ENCODE measurements around the gene GPRC5D.

The GPRC5D gene

DNA sequence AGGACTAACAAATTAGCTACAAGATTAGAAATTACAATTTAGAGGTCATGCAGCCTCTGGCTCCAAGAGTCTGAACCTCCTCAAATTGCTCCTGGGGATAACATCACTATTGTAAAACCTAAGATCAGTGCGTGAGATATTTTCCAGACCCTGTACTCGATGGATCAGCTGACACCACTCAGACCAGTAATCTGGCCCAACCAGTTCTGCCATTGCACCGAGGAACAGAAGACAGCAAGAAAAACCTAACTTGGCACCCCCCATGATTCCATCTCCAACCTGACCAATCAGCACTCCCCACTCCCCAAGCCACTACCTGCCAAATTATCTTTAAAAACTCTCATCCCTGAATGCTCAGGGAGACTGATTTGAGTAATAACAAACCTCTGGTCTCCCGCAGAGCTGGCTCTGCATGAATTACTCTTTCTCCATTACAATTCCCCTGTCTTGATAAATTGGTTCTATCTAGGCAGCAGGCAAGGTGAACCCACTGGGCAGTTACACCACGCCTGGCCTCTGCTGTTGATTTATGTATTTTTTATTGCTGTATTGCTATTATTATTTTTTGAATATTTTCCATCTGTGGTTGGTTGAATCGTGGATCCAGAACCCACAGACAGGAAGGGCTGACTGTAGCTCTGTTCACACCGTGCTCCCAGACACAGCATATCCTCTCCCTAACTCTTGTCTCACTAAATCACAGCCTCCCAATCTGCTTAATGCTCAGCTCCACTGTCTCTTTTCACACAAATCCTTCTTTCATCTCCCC is 38.9 kb upstream of the GPRC5D start:
- Histone ChIP-seq H3K9ac (ENCODE audit: low read depth, low read length) (no peak overlapping the region), H3K4me1 (ENCODE audit: insufficient read depth, low read length) (peaks cover 11% of the 10 kb centered on the region), H3K36me3 (ENCODE audit: insufficient read depth, low read length) (peaks cover 8% of the 10 kb centered on the region), H3K9me3 (ENCODE audit: control insufficient read depth, insufficient read depth, low read length) (no peaks in the 10 kb centered on the region)

- H3K36me3 ChIP-seq (ENCODE audit: insufficient read depth, low read length), result peaks cover 8% of the 10 kb centered on the region
- H3K4me1 ChIP-seq (ENCODE audit: insufficient read depth, low read length), result peaks cover 8% of the 10 kb centered on the region
- no peaks in the 10 kb centered on the region for H3K9me3 ChIP-seq (ENCODE audit: control insufficient read depth, insufficient read depth, low read length)
- no peak overlapping the region for H3K9ac ChIP-seq (ENCODE audit: low read depth, low read length)
Observed at GRCh38 chr12:12987421-12987820, 35.5 kb upstream of the GPRC5D start.

DNA sequence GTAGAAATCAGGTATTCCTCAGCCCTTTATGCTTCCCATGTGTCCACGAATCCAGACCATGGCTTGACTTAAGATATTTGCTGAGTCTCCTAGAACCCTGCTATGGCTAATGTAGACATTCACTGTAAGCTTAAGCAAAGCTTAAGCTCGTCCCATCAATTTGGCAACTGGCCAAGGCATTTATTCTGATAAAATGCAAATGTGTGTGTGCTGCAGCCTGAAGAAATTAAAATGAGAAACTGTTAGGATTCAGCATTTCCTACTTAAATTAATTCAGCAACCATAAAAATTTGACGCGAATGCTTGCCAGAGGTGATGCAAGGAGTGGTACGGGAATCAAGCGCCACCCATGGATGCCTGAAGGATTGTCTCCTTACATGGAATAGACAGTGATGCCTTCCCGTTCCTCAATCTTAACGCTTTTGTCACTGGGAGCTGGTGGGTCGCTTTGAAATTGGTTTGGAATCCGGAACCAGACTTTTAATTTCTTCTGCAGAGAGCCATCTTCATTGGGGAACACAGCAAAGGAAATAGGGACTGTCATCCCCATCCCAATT is 34.9 kb upstream of the GPRC5D start:
- Histone ChIP-seq H3K36me3 (ENCODE audit: insufficient read depth, low read length) (peaks cover 8% of the 10 kb centered on the region), H3K4me1 (ENCODE audit: insufficient read depth, low read length) (peaks cover 8% of the 10 kb centered on the region), H3K9me3 (ENCODE audit: control insufficient read depth, insufficient read depth, low read length) (no peaks in the 10 kb centered on the region), H3K9ac (ENCODE audit: low read depth, low read length) (no peak overlapping the region)

DNA sequence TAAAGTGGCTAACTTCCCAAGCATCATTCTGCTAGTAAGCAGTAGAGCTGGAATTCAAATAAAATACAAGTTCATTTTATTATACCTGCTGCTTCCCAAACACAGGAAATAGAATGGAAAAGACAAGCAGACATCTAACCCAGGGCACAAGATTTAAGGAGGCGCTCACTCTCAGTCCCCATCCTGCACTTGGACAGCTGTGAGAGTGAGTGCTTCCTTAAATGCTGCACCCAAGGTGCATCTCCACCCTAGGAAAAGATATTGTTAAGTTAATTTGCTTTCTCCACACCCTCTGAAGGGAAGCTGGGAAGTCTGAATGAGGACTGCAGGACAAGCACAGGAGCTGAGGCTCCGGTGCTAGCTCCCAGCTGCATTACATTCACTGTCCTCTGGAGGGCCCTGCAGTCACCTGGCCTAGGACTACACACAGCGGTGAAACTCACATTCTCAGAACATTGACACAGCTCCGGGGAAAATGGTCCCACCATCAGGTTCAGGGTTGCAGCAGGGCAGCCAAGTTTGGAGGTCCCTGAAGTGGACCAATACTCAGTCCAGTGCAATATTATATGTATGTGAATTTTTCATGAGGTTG is 33.9 kb upstream of the GPRC5D start:
- H3K4me1 ChIP-seq (ENCODE audit: insufficient read depth, low read length), result peaks cover under 1% of the 10 kb centered on the region; the same call in 1 of the 2 replicates
- no peak overlapping the region for H3K9ac ChIP-seq (ENCODE audit: low read depth, low read length)
- peaks cover 8% of the 10 kb centered on the region for H3K36me3 ChIP-seq (ENCODE audit: insufficient read depth, low read length)
- no peaks in the 10 kb centered on the region for H3K9me3 ChIP-seq (ENCODE audit: control insufficient read depth, insufficient read depth, low read length)

DNA sequence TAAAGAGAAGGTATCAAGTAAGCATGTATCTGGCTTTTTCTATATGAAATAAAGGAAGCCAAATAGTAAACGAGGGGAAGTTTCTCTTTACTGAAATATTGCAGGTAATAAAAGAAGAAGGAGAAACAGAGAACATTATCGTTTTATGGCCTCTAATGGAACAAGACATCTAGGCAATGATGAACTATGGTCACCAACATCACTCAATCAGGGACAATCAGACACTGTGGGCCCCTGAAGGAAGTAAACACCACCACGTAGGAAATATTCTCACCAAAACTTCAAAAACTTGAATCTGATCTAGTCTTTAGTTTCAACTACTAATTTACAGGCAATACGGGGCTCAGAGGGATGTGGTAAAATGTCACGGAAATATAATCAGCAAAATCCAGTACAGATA is 32.2 kb upstream of the GPRC5D start:
- Histone ChIP-seq H3K9ac (ENCODE audit: low read depth, low read length) (no peak overlapping the region), H3K36me3 (ENCODE audit: insufficient read depth, low read length) (peaks cover 10% of the 10 kb centered on the region), H3K9me3 (ENCODE audit: control insufficient read depth, insufficient read depth, low read length) (no peaks in the 10 kb centered on the region), H3K4me1 (ENCODE audit: insufficient read depth, low read length) (peaks cover 7% of the 10 kb centered on the region; the same call in 1 of the 2 replicates)

DNA sequence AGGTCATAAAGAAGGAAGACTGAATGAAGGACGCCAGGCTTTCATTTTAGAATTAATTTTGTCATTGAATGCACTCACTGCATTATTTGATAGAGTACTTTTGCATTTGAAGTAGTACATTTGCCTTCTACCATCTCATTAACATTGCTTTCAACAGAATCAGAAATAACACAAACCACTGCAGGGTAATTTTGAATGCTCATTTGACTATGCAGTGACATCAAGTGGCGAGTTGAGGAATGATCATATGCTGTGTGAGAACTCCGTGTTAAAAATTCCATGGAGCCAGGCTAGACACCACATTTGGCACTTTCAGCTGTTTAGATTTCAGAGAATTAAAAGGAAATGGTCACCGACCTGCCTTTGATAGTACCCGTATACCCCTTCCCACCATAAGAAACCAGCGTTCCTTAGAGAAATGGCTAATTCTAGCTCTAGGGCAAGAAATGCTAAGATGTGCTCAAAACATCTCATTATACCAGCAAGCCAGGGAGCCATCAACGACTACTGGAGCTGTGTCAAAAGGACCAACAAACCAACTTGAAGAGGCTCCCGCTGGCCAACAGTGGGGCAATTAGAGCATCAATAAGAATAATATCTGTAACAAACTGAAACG is 31.6 kb upstream of the GPRC5D start:
- Histone ChIP-seq H3K9me3 (ENCODE audit: control insufficient read depth, insufficient read depth, low read length) (no peaks in the 10 kb centered on the region), H3K4me1 (ENCODE audit: insufficient read depth, low read length) (peaks cover 7% of the 10 kb centered on the region; the same call in 1 of the 2 replicates), H3K9ac (ENCODE audit: low read depth, low read length) (no peak overlapping the region), H3K36me3 (ENCODE audit: insufficient read depth, low read length) (peaks cover 10% of the 10 kb centered on the region)

DNA sequence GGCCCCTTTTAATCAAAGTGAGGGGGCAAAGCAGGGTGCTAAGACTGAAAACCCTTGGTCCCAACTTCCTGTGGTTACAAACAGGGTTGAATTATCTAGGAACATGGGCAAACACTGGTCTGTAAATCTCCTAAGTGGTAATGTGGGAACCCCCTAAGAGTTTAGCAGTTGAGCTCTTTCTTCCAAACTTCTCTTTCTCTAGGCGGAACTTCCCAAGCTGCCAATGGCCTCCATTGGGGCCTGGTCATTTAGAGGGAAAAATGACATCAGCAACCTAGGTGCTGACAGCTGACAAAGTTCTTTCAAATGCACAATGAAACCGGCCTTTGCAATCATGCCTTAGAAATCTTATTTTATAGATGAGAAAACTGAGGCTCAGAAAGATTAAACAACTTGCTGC is 30.4 kb upstream of the GPRC5D start:
- peaks cover 7% of the 10 kb centered on the region; the same call in 1 of the 2 replicates for H3K4me1 ChIP-seq (ENCODE audit: insufficient read depth, low read length)
- H3K9me3 ChIP-seq (ENCODE audit: control insufficient read depth, insufficient read depth, low read length), result no peaks in the 10 kb centered on the region
- H3K36me3 ChIP-seq (ENCODE audit: insufficient read depth, low read length), result peaks cover 10% of the 10 kb centered on the region
- H3K9ac ChIP-seq (ENCODE audit: low read depth, low read length), result no peak overlapping the region

DNA sequence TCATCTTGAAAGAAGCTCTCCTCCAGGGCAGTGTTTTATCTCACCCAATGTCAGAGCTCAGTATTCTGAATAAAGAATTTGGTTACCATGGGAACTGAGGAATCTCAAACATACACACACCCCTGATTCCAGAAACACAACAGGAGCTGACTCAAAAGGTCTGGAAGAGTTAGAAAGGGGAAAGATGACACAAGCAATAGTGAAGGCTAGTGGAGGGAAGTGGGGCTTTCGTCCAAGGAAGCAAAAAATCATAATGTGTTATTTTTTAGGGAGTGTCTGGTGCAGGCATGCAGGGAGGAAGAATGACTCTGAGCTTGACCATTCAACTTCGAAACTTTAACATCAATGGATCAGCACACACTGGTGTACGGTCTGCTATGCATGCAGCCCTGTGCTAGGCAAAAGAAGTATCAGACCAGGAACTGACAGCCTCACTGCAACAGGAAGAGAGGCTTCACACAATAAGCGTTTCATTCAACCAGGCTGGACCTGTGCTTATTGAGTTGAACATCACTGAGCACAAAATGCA is 27.8 kb upstream of the GPRC5D start:
- no peak overlapping the region for H3K9ac ChIP-seq (ENCODE audit: low read depth, low read length)

GRCh38 chr12:12979126-12979525 is 27.2 kb upstream of the GPRC5D start:
- peaks cover 7% of the 10 kb centered on the region; the same call in 1 of the 2 replicates for H3K4me1 ChIP-seq (ENCODE audit: insufficient read depth, low read length)
- no peaks in the 10 kb centered on the region for H3K9me3 ChIP-seq (ENCODE audit: control insufficient read depth, insufficient read depth, low read length)
- H3K36me3 ChIP-seq (ENCODE audit: insufficient read depth, low read length), result peaks cover 6% of the 10 kb centered on the region
- no peak overlapping the region for H3K9ac ChIP-seq (ENCODE audit: low read depth, low read length)

More for the DNA sequence above, 27.8 kb upstream of the GPRC5D start:
- Histone ChIP-seq H3K4me1 (ENCODE audit: insufficient read depth, low read length) (peaks cover 7% of the 10 kb centered on the region; the same call in 1 of the 2 replicates), H3K36me3 (ENCODE audit: insufficient read depth, low read length) (peaks cover 2% of the 10 kb centered on the region), H3K9me3 (ENCODE audit: control insufficient read depth, insufficient read depth, low read length) (no peaks in the 10 kb centered on the region)

DNA sequence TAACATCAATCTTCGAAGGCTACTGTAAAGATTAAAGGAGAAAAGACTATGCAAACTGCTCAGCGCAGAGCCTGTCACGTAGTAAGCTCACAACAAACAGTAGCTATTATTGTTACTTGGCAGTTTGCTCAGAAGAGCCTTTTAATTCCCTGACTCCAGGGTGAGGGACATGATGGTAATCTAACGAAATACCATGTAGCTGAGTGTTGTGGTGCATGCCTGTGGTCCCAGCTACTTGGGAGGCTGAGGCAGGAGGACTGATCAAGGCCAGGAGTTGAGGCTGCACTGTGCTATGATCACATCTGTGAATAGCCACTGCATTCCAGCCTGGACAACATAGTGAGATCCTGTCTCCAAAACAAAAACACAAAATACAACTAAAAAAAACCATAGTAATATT is 25.3 kb upstream of the GPRC5D start:
- Histone ChIP-seq H3K9me3 (ENCODE audit: control insufficient read depth, insufficient read depth, low read length) (no peaks in the 10 kb centered on the region), H3K4me1 (ENCODE audit: insufficient read depth, low read length) (peaks cover 7% of the 10 kb centered on the region; the same call in 1 of the 2 replicates), H3K9ac (ENCODE audit: low read depth, low read length) (no peak overlapping the region), H3K36me3 (ENCODE audit: insufficient read depth, low read length) (peaks cover 8% of the 10 kb centered on the region; the same call in 1 of the 2 replicates)

GRCh38 chr12:12976366-12976765 is 24.4 kb upstream of the GPRC5D start:
- H3K4me1 ChIP-seq (ENCODE audit: insufficient read depth, low read length), result peaks cover 7% of the 10 kb centered on the region; the same call in 1 of the 2 replicates
- H3K9me3 ChIP-seq (ENCODE audit: control insufficient read depth, insufficient read depth, low read length), result no peaks in the 10 kb centered on the region
- peaks cover 12% of the 10 kb centered on the region; the same call in 1 of the 2 replicates for H3K36me3 ChIP-seq (ENCODE audit: insufficient read depth, low read length)
- H3K9ac ChIP-seq (ENCODE audit: low read depth, low read length), result no peak overlapping the region

DNA sequence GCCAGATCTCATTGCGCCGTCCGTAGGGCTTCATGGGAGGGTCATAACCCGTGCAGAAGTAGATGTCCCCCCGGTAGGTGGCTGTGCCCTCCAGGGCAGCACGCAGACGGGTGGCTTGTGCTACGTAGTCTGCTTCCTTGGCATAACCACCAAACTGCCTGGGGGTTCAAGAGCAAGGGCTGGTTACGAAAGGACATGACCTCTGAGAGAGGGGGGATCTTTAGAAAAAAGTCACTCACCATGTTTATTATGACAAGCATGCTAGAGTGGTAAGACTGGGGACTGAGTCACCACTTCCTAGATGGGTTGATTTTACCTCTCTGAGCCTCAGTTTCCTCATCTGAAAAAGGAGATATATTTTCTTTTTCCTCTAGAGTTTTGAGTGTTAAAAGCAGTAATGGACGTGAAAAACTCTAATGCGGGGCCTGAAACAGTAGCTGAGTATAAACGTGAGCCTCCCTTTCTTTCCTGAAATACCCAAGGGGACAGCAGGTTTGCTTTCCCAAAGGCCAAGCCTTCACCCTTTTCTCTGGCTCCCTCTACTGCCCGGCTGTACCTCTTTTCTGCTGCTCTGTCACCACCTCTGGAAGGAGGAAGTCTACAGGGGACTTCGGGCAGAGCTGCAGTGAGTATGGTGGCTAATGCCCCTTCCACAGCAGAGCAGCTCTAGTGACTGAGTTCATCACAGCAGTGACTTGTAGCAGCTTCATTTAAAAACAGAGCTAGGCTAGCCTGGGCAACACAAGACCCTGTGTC is 23.5 kb upstream of the GPRC5D start:
- H3K36me3 ChIP-seq (ENCODE audit: insufficient read depth, low read length), result peaks cover 12% of the 10 kb centered on the region; the same call in 1 of the 2 replicates
- H3K9ac ChIP-seq (ENCODE audit: low read depth, low read length), result no peak overlapping the region
- H3K9me3 ChIP-seq (ENCODE audit: control insufficient read depth, insufficient read depth, low read length), result no peaks in the 10 kb centered on the region
- peaks cover 7% of the 10 kb centered on the region; the same call in 1 of the 2 replicates for H3K4me1 ChIP-seq (ENCODE audit: insufficient read depth, low read length)

GRCh38 chr12:12974211-12974610 is 22.2 kb upstream of the GPRC5D start:
- H3K36me3 ChIP-seq (ENCODE audit: insufficient read depth, low read length), result peaks cover 10% of the 10 kb centered on the region; the same call in 1 of the 2 replicates

More at GRCh38 chr12:12974211-12974610, 22.2 kb upstream of the GPRC5D start:
- no peaks in the 10 kb centered on the region for H3K9me3 ChIP-seq (ENCODE audit: control insufficient read depth, insufficient read depth, low read length)
- no peak overlapping the region for H3K9ac ChIP-seq (ENCODE audit: low read depth, low read length)
- H3K4me1 ChIP-seq (ENCODE audit: insufficient read depth, low read length), result no peaks in the 10 kb centered on the region

Data from ES-I3 (cell line).